Breast epithelium (tissue), 3 donors: ENCODE measurements around the gene STOML3.

Experiments used
- POLR2A ChIP-seq: fragments of 450-650 bp; IDR thresholded peaks from one replicate; pipeline ENCODE4 v1.6.1; 2016; ENCODE audit warnings: antibody characterized with exemption, mild to moderate bottlenecking, moderate library complexity
- POLR2AphosphoS5 ChIP-seq, 3 donors: sonication (generic); formaldehyde crosslinking; IDR thresholded peaks; one replicate each; pipeline ENCODE4 v1.6.1; 2017; ENCODE audit warnings: antibody characterized with exemption in 3 of 3
- TF ChIP-seq, protein P1 (sequence below), 3 donors: fragments of 450-650 bp; IDR thresholded peaks; one replicate each; pipeline ENCODE4 v1.5.1; 2016 to 2017; ENCODE audit warnings: antibody characterized with exemption in 3 of 3, mild to moderate bottlenecking in 3 of 3, moderate library complexity in 3 of 3

DNA sequence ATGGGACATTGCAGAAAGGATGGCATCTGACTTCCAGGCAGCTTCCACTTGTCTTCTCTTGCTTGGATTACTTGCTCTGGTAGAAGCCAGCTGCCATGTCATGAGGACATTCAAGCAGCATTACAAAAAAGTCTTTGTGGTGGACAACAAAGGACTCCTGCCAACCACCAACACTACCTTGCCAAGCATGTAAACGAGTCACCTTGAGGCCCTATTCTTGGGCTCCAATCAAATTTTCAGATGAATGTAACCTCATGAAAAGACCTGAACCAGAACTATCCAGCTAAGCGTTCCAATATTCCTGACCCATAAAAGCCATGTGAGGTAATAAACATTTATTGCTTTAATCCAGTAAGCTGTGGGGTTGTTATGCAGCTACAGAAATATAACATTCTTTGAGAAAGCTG is 34.8 kb upstream of the STOML3 start:
- TF ChIP-seq, protein P1, sequence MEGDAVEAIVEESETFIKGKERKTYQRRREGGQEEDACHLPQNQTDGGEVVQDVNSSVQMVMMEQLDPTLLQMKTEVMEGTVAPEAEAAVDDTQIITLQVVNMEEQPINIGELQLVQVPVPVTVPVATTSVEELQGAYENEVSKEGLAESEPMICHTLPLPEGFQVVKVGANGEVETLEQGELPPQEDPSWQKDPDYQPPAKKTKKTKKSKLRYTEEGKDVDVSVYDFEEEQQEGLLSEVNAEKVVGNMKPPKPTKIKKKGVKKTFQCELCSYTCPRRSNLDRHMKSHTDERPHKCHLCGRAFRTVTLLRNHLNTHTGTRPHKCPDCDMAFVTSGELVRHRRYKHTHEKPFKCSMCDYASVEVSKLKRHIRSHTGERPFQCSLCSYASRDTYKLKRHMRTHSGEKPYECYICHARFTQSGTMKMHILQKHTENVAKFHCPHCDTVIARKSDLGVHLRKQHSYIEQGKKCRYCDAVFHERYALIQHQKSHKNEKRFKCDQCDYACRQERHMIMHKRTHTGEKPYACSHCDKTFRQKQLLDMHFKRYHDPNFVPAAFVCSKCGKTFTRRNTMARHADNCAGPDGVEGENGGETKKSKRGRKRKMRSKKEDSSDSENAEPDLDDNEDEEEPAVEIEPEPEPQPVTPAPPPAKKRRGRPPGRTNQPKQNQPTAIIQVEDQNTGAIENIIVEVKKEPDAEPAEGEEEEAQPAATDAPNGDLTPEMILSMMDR (IDR thresholded peaks at IDR 0.05): no peak
- TF ChIP-seq POLR2A (no peak), POLR2AphosphoS5 (IDR thresholded peaks at IDR 0.05) (peak in 1 of 3 donors; percentile 32)
